Endodermal cell (in vitro differentiated cells): ENCODE measurements around the gene KIF18B. TPM values are rescaled to one million over a fixed set of nuclear protein-coding genes. Genes with fewer than 3 reads are reported as not detected.

Experiments
- DNase-seq: peaks from one replicate; pipeline ENCODE4 v3.0.0-alpha.2; 2017
- H3K27ac ChIP-seq: 2 replicates; pipeline ENCODE4 v1.5.1; 2013; ENCODE audit warnings: mild to moderate bottlenecking, low read depth, low read length, moderate library complexity
- H3K27me3 ChIP-seq: 2 replicates; pipeline ENCODE4 v1.6.1; 2013; ENCODE audit warnings: mild to moderate bottlenecking, low read length, moderate library complexity; ENCODE audit not compliant: insufficient read depth, control insufficient read depth, poor library complexity, severe bottlenecking
- H3K36me3 ChIP-seq: 2 replicates; pipeline ENCODE4 v1.7.0; 2013; ENCODE audit warnings: mild to moderate bottlenecking, low read length, moderate library complexity; ENCODE audit not compliant: control insufficient read depth, insufficient read depth
- H3K4me1 ChIP-seq: one replicate; pipeline ENCODE4 v1.7.0; 2013; ENCODE audit warnings: low read length; ENCODE audit not compliant: control insufficient read depth, insufficient read depth
- H3K4me3 ChIP-seq: 2 replicates; pipeline ENCODE4 v1.5.1; 2013; ENCODE audit warnings: mild to moderate bottlenecking, low read length, moderate library complexity
- H3K9ac ChIP-seq: 2 replicates; pipeline ENCODE4 v1.6.1; 2013; ENCODE audit warnings: mild to moderate bottlenecking, low read length, moderate library complexity; ENCODE audit not compliant: poor library complexity, severe bottlenecking; ENCODE audit errors: extremely low read depth
- H3K9me3 ChIP-seq: 2 replicates; pipeline ENCODE4 v1.6.1; 2013; ENCODE audit warnings: mild to moderate bottlenecking, low read length, moderate library complexity; ENCODE audit not compliant: control insufficient read depth
- H3K27ac Mint-ChIP-seq: 2 replicates; pipeline ENCODE4 v1.8.0; 2020; ENCODE audit warnings: mixed read lengths
- H3K27me3 Mint-ChIP-seq: 2 replicates; pipeline ENCODE4 v1.8.0; 2021; ENCODE audit warnings: mild to moderate bottlenecking, mixed read lengths; ENCODE audit not compliant: insufficient read depth
- H3K36me3 Mint-ChIP-seq: 2 replicates; pipeline ENCODE4 v1.8.0; 2020; ENCODE audit warnings: low read depth, mixed read lengths
- H3K4me1 Mint-ChIP-seq: 2 replicates; pipeline ENCODE4 v1.8.0; 2020; ENCODE audit warnings: mixed read lengths
- H3K4me3 Mint-ChIP-seq: 2 replicates; pipeline ENCODE4 v1.8.0; 2020; ENCODE audit warnings: mild to moderate bottlenecking, moderate library complexity, mixed read lengths
- H3K9me3 Mint-ChIP-seq: 2 replicates; pipeline ENCODE4 v1.8.0; 2020; ENCODE audit warnings: mild to moderate bottlenecking, mixed read lengths
- WGBS, 2 experiments: methylation state at CpG; one replicate each; pipeline versions ENCODE4 v1.1.5 to v1.1.7; 2013; ENCODE audit warnings: missing lambda C conversion rate in 2 of 2, mixed read lengths in 1 of 2; ENCODE audit not compliant: insufficient coverage in 1 of 2, insufficient read length in 1 of 2; 5-methylcytosine and 5-hydroxymethylcytosine counted together
- total RNA-seq, 2 donors: library from RNA; stranded (reverse); fragmentation: NEBNext Ultra II Directional in 1 of 2; extraction: Animal tissue kit (Norgen Biotek cat#: 25700) in 1 of 2; gene quantifications; 2 replicates in 1 of 2; 3 replicates in 1 of 2; pipeline ENCODE4 v1.2.1, GENCODE V29; 2021
- TF ChIP-seq, protein P1 (sequence below): fragments of 200-600 bp; sonication (generic); conservative IDR thresholded peaks from 2 replicates; pipeline ENCODE4 v1.5.0; 2021; ENCODE audit warnings: antibody characterized with exemption, mild to moderate bottlenecking

Gene KIF18B
- total RNA-seq, 2 donors from 2014 or later: 43.5 to 64.7 TPM

DNA sequence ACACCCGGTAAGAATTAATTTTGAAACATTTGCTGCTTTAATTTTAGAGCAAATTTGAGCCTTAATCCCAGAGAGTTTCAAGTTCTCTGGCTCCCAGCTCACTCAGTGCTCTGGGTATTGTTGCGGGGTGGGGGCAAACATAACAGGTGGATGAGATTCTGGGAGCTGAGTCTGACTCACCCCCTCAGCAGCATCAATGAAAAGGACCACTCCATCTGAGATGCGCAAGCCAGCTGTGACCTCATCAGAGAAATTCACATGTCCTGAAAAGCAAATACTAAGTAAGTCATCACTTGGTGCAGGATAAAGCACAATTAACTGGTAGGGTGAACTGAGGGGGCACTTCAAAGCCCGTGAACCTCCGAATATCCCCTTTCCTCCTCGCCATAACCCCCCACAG lies 68.2 kb downstream of the KIF18B start:
- DNase-seq: no peak
- Mint-ChIP-seq H3K9me3 (no peaks in the 10 kb centered on the region), H3K4me3 (no peak overlapping the region), H3K36me3 (peaks cover 67% of the 10 kb centered on the region), H3K27ac (no peak overlapping the region), H3K4me1 (no peaks in the 10 kb centered on the region), H3K27me3 (no peaks in the 10 kb centered on the region)
- Histone ChIP-seq H3K4me3 (no peak overlapping the region), H3K9ac (no peak overlapping the region), H3K9me3 (no peaks in the 10 kb centered on the region), H3K36me3 (peaks cover 91% of the 10 kb centered on the region), H3K27me3 (no peaks in the 10 kb centered on the region), H3K27ac (no peak overlapping the region), H3K4me1 (no peaks in the 10 kb centered on the region)
- WGBS, 2 experiments: 95 to 100% methylated on average over 3 to 6 of the region's 6 CpGs
- TF ChIP-seq, protein P1, sequence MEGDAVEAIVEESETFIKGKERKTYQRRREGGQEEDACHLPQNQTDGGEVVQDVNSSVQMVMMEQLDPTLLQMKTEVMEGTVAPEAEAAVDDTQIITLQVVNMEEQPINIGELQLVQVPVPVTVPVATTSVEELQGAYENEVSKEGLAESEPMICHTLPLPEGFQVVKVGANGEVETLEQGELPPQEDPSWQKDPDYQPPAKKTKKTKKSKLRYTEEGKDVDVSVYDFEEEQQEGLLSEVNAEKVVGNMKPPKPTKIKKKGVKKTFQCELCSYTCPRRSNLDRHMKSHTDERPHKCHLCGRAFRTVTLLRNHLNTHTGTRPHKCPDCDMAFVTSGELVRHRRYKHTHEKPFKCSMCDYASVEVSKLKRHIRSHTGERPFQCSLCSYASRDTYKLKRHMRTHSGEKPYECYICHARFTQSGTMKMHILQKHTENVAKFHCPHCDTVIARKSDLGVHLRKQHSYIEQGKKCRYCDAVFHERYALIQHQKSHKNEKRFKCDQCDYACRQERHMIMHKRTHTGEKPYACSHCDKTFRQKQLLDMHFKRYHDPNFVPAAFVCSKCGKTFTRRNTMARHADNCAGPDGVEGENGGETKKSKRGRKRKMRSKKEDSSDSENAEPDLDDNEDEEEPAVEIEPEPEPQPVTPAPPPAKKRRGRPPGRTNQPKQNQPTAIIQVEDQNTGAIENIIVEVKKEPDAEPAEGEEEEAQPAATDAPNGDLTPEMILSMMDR: no peak

DNA sequence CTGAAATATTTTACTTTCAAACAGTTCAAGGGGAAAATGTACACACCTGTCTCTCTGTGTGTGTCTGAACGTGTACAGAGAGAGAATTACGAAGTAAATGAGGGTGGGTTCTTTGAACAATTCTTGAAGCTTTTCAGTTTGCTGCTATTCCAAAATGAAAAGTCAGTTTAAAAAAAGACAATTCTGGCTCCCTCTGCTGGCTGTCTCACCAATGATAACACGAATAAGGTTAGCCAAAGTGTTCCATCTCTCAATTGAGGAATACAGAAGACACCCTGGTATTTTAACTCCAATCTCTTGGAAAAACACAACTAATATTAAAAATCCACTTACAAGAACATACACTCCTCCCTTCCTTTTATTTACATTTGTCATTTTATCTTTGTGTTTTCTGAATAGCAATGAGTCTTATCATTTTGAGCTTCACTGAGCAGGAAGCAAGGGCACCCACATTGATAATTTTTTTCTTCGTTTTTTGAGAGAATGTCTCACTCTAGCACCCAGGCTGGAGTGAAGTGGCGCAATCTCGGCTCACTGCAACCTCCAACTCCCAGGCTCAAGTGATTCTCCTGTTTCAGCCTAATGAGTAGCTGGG lies 68.8 kb downstream of the KIF18B start:
- H3K27me3 Mint-ChIP-seq: no peaks in the 10 kb centered on the region
- 62 to 74% methylated on average over 4 to 6 of the region's 6 CpGs for WGBS, 2 experiments
- no peaks in the 10 kb centered on the region for H3K4me1 Mint-ChIP-seq
- TF ChIP-seq, protein P1: peak; percentile 83
- Histone ChIP-seq H3K9me3 (no peaks in the 10 kb centered on the region), H3K27me3 (no peaks in the 10 kb centered on the region), H3K36me3 (peaks cover 91% of the 10 kb centered on the region), H3K4me3 (no peak overlapping the region), H3K9ac (no peak overlapping the region), H3K27ac (no peak overlapping the region), H3K4me1 (no peaks in the 10 kb centered on the region)
- peaks cover 71% of the 10 kb centered on the region for H3K36me3 Mint-ChIP-seq
- no peak overlapping the region for H3K27ac Mint-ChIP-seq
- peak; percentile 70 for DNase-seq
- no peak overlapping the region for H3K4me3 Mint-ChIP-seq
- H3K9me3 Mint-ChIP-seq: no peaks in the 10 kb centered on the region

DNA sequence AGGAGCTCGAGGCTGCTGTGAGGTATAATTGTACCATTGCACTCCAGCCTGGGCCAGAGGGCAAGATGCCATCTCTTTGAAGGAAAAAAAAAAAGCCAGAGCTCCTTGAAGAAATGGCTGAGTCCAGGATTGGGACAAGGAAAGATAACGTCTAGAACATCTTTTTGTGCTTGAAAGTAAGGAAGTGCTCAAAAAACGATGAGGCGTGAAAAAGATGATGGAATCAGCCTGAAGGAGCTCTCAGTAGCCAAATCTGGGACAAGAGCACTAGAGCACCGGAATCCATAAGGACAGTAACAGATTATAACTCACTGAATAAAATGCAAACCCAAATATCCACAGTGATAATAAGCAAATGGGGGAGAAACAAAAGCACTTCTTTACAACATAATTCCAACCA lies 70.5 kb downstream of the KIF18B start:
- H3K27ac Mint-ChIP-seq: no peak overlapping the region
- WGBS, 2 experiments: 90 to 92% methylated on average over 4 to 5 of the region's 5 CpGs

More for the DNA sequence above, 70.5 kb downstream of the KIF18B start:
- Histone ChIP-seq H3K9ac (no peak overlapping the region), H3K27ac (no peak overlapping the region), H3K4me3 (no peak overlapping the region), H3K9me3 (no peaks in the 10 kb centered on the region), H3K4me1 (peaks cover 3% of the 10 kb centered on the region), H3K36me3 (peaks cover 89% of the 10 kb centered on the region), H3K27me3 (no peaks in the 10 kb centered on the region)
- Mint-ChIP-seq H3K4me1 (no peaks in the 10 kb centered on the region), H3K27me3 (no peaks in the 10 kb centered on the region), H3K9me3 (no peaks in the 10 kb centered on the region), H3K36me3 (peaks cover 69% of the 10 kb centered on the region), H3K4me3 (no peak overlapping the region)
- no peak for DNase-seq
- TF ChIP-seq, protein P1: no peak
